WERI-Rb-1 (cell line): Measurements from ENCODE around the gene CTSD.

Experiments
- DNase-seq: peaks from one replicate; pipeline ENCODE4 v3.0.0-alpha.2; 2020
- H3K27ac ChIP-seq: fragments of 250-450 bp; sonication (Bioruptor Pico); 2 replicates; pipeline ENCODE4 v1.5.1; 2020; ENCODE audit warnings: mild to moderate bottlenecking, moderate library complexity
- H3K27me3 ChIP-seq: fragments of 250-450 bp; sonication (Bioruptor Pico); 2 replicates; pipeline ENCODE4 v1.5.1; 2021; ENCODE audit warnings: mild to moderate bottlenecking, low read depth, moderate library complexity; ENCODE audit not compliant: insufficient read depth, severe bottlenecking
- H3K36me3 ChIP-seq: fragments of 250-450 bp; sonication (Bioruptor Pico); 2 replicates; pipeline ENCODE4 v1.5.1; 2020; ENCODE audit warnings: mild to moderate bottlenecking, moderate library complexity
- H3K4me3 ChIP-seq: 2 replicates; pipeline ENCODE4 v1.5.1; 2011; ENCODE audit warnings: low read depth, mild to moderate bottlenecking, control low read depth, low read length
- H3K9me3 ChIP-seq: fragments of 250-450 bp; sonication (Bioruptor Pico); 2 replicates; pipeline ENCODE4 v1.5.1; 2021; ENCODE audit warnings: mild to moderate bottlenecking, moderate library complexity; ENCODE audit not compliant: severe bottlenecking
- CTCF ChIP-seq: IDR thresholded peaks from 2 replicates; pipeline ENCODE4 v1.5.1; 2011; ENCODE audit warnings: low read depth, mild to moderate bottlenecking, control low read depth, inconsistent platforms, low read length

The CTSD gene

GRCh38 chr11:1776331-1776851, 12.7 kb upstream of the CTSD start:
- TF ChIP-seq CTCF, result no peak
- no peak for DNase-seq
- Histone ChIP-seq H3K27ac (no peak overlapping the region), H3K4me3 (no peak overlapping the region), H3K9me3 (no peaks in the 10 kb centered on the region), H3K36me3 (no peaks in the 10 kb centered on the region), H3K27me3 (peaks cover 80% of the 10 kb centered on the region)

- Histone ChIP-seq H3K36me3 (no peaks in the 10 kb centered on the region), H3K27ac (no peak overlapping the region), H3K9me3 (no peaks in the 10 kb centered on the region), H3K4me3 (no peak overlapping the region), H3K27me3 (peaks cover 79% of the 10 kb centered on the region)
- DNase-seq, result no peak
- TF ChIP-seq CTCF, result no peak
Observed at GRCh38 chr11:1774886-1775285, 11.2 kb upstream of the CTSD start.

- TF ChIP-seq CTCF, result no peak
- H3K27me3 ChIP-seq, result peaks cover 77% of the 10 kb centered on the region
- no peak overlapping the region for H3K27ac ChIP-seq
- DNase-seq, result no peak
- no peaks in the 10 kb centered on the region for H3K36me3 ChIP-seq
- H3K4me3 ChIP-seq, result no peak overlapping the region
- H3K9me3 ChIP-seq, result no peaks in the 10 kb centered on the region
Observed at GRCh38 chr11:1773994-1774550, 10.3 kb upstream of the CTSD start.

GRCh38 chr11:1773131-1773993, 9.6 kb upstream of the CTSD start:
- Histone ChIP-seq H3K4me3 (no peak overlapping the region), H3K36me3 (no peaks in the 10 kb centered on the region), H3K27me3 (peaks cover 75% of the 10 kb centered on the region), H3K9me3 (no peaks in the 10 kb centered on the region), H3K27ac (no peak overlapping the region)
- no peak for DNase-seq
- no peak for TF ChIP-seq CTCF

GRCh38 chr11:1772270-1773130, 8.8 kb upstream of the CTSD start:
- Histone ChIP-seq H3K27me3 (peaks cover 66% of the 10 kb centered on the region), H3K27ac (no peak overlapping the region), H3K9me3 (no peaks in the 10 kb centered on the region), H3K4me3 (no peak overlapping the region), H3K36me3 (no peaks in the 10 kb centered on the region)
- DNase-seq, result peak; percentile 11
- no peak for TF ChIP-seq CTCF
